Mucosa of descending colon (tissue), 3 donors: Measurements from ENCODE around the gene MIR17HG. TPM values are rescaled to one million over a fixed set of nuclear protein-coding genes. Genes with fewer than 3 reads are reported as not detected.

Source experiments
- ATAC-seq: fragments of 200-7000 bp; cut with Tn5 transposase; one replicate; pipeline ENCODE4 v1.9.1; 2020; ENCODE audit warnings: mild to moderate bottlenecking, moderate library complexity
- DNase-seq, 3 donors: peaks; one replicate each; pipeline ENCODE4 v3.0.0-alpha.2; 2020
- H3K36me3 ChIP-seq: fragments of 200-600 bp; one replicate; pipeline ENCODE4 v1.8.0; 2021; ENCODE audit warnings: low read depth, mild to moderate bottlenecking
- H3K4me1 ChIP-seq: fragments of 200-600 bp; one replicate; pipeline ENCODE4 v1.8.0; 2021; ENCODE audit warnings: low read depth, mild to moderate bottlenecking
- H3K4me3 ChIP-seq: fragments of 200-600 bp; one replicate; pipeline ENCODE4 v1.8.0; 2021; ENCODE audit warnings: mild to moderate bottlenecking
- H3K9me3 ChIP-seq: fragments of 200-600 bp; one replicate; pipeline ENCODE4 v1.8.0; 2021; ENCODE audit warnings: mild to moderate bottlenecking
- intact Hi-C, 2 donors: fragments of 100-400 bp; cut with DNase I in 1 of 2; cut with micrococcal nuclease in 1 of 2; formaldehyde crosslinking; loops; one replicate each; pipeline versions ENCODE4 v1.11.0 to v1.11.1; 2022; cut with DNase I, micrococcal nuclease
- long read RNA-seq, 2 donors: library from polyadenylated mRNA; unstranded; transcript quantifications; one replicate each; pipeline ENCODE4 v2.0.0, GENCODE V29; 2019 to 2021
- total RNA-seq, 3 donors: library from RNA; stranded (reverse); fragmentation: NEBNext Ultra II Directional in 2 of 3; extraction: Animal tissue kit (Norgen Biotek cat#: 25700) in 2 of 3; gene quantifications; one replicate each; pipeline versions ENCODE4 v1.2.1 to v1.2.4, GENCODE V29; 2021 to 2023
- TF ChIP-seq, protein P1 (sequence below): fragments of 200-600 bp; IDR thresholded peaks from one replicate; pipeline ENCODE4 v1.8.0; 2022; ENCODE audit warnings: antibody characterized with exemption, mild to moderate bottlenecking
- donor health status: DM: no; HTN: no; CAD: no; lungs with moderate emphysema.
- donor health status: DM: no; HTN: no; CAD: no.
- donor health status: DM: no; HTN: yes; CAD: no.

The MIR17HG gene
- 1 to 10 TPM; 4.1 to 6.1 (median 5.3) TPM for total RNA-seq
- long read RNA-seq, donor 1, partial matches to known transcripts, result 0 of 1 reads
- long read RNA-seq, donor 1, other reads (novel, unspliced or antisense), result 1 of 1 reads
- long read RNA-seq, donor 2, result 0 reads

DNA sequence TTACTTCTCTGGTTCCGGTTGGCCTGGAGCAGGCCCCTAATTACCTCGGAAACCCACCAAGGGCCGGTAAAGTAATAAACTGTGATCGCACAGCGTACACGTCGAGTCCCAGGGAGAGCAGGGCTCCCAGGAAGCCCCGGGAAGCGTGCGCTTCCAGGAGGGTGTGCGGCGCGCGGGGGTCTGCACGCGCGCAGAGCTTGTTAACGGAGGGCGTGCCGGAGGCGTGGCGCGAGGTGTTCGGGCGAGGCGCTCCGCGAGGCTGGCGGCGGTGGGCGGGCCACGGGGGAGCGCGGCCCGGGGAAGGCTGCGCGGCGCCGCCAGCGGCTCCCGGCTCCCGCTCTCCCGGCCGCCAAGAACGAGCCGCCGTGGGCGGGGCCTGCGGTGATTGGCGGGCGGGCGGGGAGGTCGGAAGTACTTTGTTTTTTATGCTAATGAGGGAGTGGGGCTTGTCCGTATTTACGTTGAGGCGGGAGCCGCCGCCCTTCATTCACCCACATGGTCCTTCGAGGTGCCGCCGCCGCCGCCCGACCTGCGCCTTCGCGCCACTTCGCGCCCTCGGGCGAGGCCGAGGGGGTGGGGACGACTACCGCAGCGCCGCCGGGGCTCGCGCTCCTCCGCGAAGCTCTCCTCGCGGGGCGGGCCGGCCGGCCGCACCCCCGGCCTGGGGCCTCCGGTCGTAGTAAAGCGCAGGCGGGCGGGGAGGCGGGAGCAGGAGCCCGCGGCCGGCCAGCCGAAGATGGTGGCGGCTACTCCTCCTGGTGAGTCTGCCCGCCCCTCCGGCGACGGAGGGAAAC lies at the start of gene MIR17HG:
TSS of gene MIR17HG (plus strand) at position 486 of the 794 bp plus-strand sequence.
- intact Hi-C loops, result no loop called here

DNA sequence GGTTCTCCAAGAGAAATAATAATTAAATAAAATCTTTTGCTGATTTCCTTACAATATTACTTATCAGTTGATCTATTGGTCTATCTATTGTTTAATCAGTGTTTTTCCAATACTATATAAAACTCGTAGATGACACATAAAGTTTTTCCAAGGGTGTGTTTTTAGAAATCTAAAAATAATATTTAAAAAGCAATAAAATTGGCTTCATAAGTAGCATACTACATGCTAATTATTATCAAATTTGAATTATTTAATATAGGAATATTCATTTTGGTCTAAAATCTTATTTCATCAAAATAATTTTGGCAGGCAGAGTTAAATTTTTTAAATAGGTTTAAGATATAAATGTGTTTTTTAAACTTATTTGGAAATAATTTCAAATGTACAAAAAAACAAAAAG lies 49.4 kb upstream of the MIR17HG start:
- DNase-seq (no peak), ATAC-seq (no peak)
- intact Hi-C loops, result no loop called here
- Histone ChIP-seq H3K4me1 (no peaks in the 10 kb centered on the region), H3K9me3 (no peaks in the 10 kb centered on the region), H3K36me3 (no peaks in the 10 kb centered on the region), H3K4me3 (no peak overlapping the region)
- TF ChIP-seq, protein P1, sequence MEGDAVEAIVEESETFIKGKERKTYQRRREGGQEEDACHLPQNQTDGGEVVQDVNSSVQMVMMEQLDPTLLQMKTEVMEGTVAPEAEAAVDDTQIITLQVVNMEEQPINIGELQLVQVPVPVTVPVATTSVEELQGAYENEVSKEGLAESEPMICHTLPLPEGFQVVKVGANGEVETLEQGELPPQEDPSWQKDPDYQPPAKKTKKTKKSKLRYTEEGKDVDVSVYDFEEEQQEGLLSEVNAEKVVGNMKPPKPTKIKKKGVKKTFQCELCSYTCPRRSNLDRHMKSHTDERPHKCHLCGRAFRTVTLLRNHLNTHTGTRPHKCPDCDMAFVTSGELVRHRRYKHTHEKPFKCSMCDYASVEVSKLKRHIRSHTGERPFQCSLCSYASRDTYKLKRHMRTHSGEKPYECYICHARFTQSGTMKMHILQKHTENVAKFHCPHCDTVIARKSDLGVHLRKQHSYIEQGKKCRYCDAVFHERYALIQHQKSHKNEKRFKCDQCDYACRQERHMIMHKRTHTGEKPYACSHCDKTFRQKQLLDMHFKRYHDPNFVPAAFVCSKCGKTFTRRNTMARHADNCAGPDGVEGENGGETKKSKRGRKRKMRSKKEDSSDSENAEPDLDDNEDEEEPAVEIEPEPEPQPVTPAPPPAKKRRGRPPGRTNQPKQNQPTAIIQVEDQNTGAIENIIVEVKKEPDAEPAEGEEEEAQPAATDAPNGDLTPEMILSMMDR, result no peak

More for the DNA sequence above, at the start of gene MIR17HG:
- ATAC-seq (peak; percentile 89), DNase-seq (peak; percentile 94 to 96 (median 94))
- peak within 1 kb of the TSS; percentile 97 for H3K4me3 ChIP-seq
- TF ChIP-seq, protein P1, result no peak
- peaks cover 10% of the 10 kb centered on the region for H3K4me1 ChIP-seq
- H3K9me3 ChIP-seq, result no peaks in the 10 kb centered on the region
- no peaks in the 10 kb centered on the region for H3K36me3 ChIP-seq

DNA sequence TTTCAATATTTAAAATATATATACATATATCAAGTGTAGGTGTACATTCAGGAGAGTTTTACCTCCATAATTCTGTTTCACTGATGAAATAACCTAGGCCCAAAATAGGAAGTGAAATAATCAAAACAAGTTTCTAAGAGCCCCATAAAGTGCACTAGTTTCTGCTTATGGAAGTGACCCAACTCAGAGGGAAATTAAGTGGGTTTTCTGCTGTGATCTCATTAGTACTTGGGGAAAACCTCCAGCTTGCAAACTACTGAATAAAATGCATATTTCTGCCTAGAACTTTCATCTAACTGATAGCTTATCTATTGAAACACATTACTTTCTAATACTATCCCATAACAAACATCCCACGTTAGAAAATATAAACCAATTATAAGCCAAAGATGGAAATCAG lies 45.4 kb upstream of the MIR17HG start:
- intact Hi-C loops, result no loop called here
- no peaks in the 10 kb centered on the region for H3K36me3 ChIP-seq
- TF ChIP-seq, protein P1, result no peak
- no peak overlapping the region for H3K4me3 ChIP-seq
- no peaks in the 10 kb centered on the region for H3K9me3 ChIP-seq
- no peaks in the 10 kb centered on the region for H3K4me1 ChIP-seq
- no peak for DNase-seq
- ATAC-seq, result no peak

DNA sequence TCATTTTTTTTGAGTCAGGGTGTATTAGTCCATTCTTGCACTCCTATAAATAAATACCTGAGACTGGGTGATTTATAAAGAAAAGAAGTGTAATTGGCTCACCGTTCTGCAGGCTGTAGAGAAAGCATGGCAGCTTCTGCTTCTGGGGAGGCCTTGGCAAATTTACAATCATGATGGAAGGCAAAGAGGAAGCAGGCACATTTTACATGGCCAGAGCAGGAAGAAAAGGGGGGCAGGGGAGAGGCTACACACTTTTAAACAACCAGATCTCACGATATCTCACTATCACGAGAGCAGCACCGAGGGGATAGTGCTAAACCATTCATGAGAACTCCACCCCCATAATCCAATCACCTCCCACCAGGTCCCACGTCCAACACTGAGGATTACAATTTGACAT lies 44.5 kb upstream of the MIR17HG start:
- intact Hi-C loops, result no loop called here
- H3K4me3 ChIP-seq, result no peak overlapping the region
- ATAC-seq, result no peak
- DNase-seq, result no peak
- H3K4me1 ChIP-seq, result no peaks in the 10 kb centered on the region
- H3K36me3 ChIP-seq, result no peaks in the 10 kb centered on the region
- TF ChIP-seq, protein P1, result no peak
- no peaks in the 10 kb centered on the region for H3K9me3 ChIP-seq

DNA sequence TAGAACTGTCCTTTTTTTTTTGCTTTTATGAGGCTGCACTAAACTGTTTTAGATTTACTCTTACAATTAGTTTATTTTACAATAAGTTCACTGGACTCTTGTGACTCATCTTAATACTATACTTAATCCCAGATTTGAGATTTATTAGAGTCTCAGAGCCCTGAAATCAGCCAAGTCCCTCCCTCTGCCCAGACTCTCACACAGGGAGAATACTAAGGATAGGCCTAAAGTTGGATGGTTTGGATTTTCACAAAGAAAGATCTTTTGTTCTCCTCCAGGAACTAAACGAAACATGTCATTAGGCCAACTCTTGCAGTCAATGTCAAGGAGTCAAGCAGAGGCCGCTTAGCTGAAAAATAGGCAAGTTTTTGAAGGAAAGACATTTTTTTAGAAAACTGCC lies 42.7 kb upstream of the MIR17HG start:
- no peaks in the 10 kb centered on the region for H3K36me3 ChIP-seq
- intact Hi-C loops, result no loop called here
- no peak overlapping the region for H3K4me3 ChIP-seq
- DNase-seq, result no peak
- ATAC-seq, result no peak
- no peaks in the 10 kb centered on the region for H3K9me3 ChIP-seq
- TF ChIP-seq, protein P1, result no peak
- no peaks in the 10 kb centered on the region for H3K4me1 ChIP-seq
